IMR-90 (cell line): ENCODE data around the gene FN3KRP. TPM values are rescaled to one million over a fixed set of nuclear protein-coding genes. Genes with fewer than 3 reads are reported as not detected.

ENCODE experiments used
- ATAC-seq: fragments of 200-7000 bp; cut with Tn5 transposase; 2 replicates; pipeline ENCODE4 v1.9.1; 2020; ENCODE audit warnings: low read depth, mild to moderate bottlenecking, moderate library complexity
- BruUV-seq: library from RNA; stranded (reverse); fragments of 400-500 nt; replicated peaks from 2 replicates; lab custom pipeline; 2021; lab: Mats Ljungman, UMichigan
- CTCF ChIA-PET: fragments of 300-600 bp; formaldehyde crosslinking; extraction: SDS; loops from one replicate; lab custom pipeline; 2021; ENCODE audit warnings: antibody characterized with exemption; lab: Yijun Ruan, JAX
- POLR2A ChIA-PET: fragments of 300-600 bp; sonication (Branson Sonifier 250); formaldehyde crosslinking; loops from one replicate; lab custom pipeline; 2022; ENCODE audit warnings: antibody characterized with exemption; ENCODE audit not compliant: unreplicated experiment; lab: Charles Lee
- DNase-seq: peaks from one replicate; pipeline ENCODE4 v3.0.0; 2013
- H2AFZ ChIP-seq: replicated peaks from 2 replicates; pipeline ENCODE3; 2013; ENCODE audit warnings: low read length, mild to moderate bottlenecking; ENCODE audit not compliant: poor library complexity
- H2AK5ac ChIP-seq: 2 replicates; pipeline ENCODE4 v1.6.1; 2013; ENCODE audit warnings: low read depth, low read length, inconsistent platforms
- H2AK9ac ChIP-seq: replicated peaks from 2 replicates; pipeline ENCODE3; 2013; ENCODE audit warnings: mild to moderate bottlenecking, low read depth, low read length, moderate library complexity; ENCODE audit not compliant: poor library complexity
- H2BK120ac ChIP-seq: 2 replicates; pipeline ENCODE4 v1.6.1; 2013; ENCODE audit warnings: low read depth, low read length, inconsistent platforms
- H2BK15ac ChIP-seq: 3 replicates; pipeline ENCODE4 v1.6.1; 2013; ENCODE audit warnings: low read depth, low read length, inconsistent platforms
- H2BK20ac ChIP-seq: 2 replicates; pipeline ENCODE4 v1.6.1; 2013; ENCODE audit warnings: low read depth, mild to moderate bottlenecking, inconsistent platforms, low read length, moderate library complexity
- H2BK5ac ChIP-seq: 2 replicates; pipeline ENCODE4 v1.6.1; 2013; ENCODE audit warnings: mild to moderate bottlenecking, low read depth, low read length, inconsistent platforms; ENCODE audit not compliant: poor library complexity, severe bottlenecking
- H3K14ac ChIP-seq: replicated peaks from 2 replicates; pipeline ENCODE4 v1.6.1; 2013; ENCODE audit warnings: low read depth, low read length, inconsistent platforms
- H3K18ac ChIP-seq: 2 replicates; pipeline ENCODE4 v1.6.1; 2013; ENCODE audit warnings: low read depth, low read length, control low read depth
- H3K23ac ChIP-seq: 2 replicates; pipeline ENCODE4 v1.6.1; 2013; ENCODE audit warnings: low read depth, low read length, inconsistent platforms
- H3K27ac ChIP-seq: 2 replicates; pipeline ENCODE4 v1.5.1; 2013; ENCODE audit warnings: mild to moderate bottlenecking, control low read depth, low read length; ENCODE audit not compliant: insufficient read depth
- H3K27me3 ChIP-seq: 2 replicates; pipeline ENCODE4 v1.6.1; 2013; ENCODE audit warnings: low read length; ENCODE audit not compliant: control insufficient read depth, insufficient read depth
- H3K36me3 ChIP-seq: 2 replicates; pipeline ENCODE4 v1.6.1; 2013; ENCODE audit warnings: low read length, mixed read lengths; ENCODE audit not compliant: control insufficient read depth, insufficient read depth
- H3K4ac ChIP-seq: 2 replicates; pipeline ENCODE4 v1.6.1; 2013; ENCODE audit warnings: low read depth, low read length, inconsistent platforms
- H3K4me1 ChIP-seq: 2 replicates; pipeline ENCODE4 v1.6.1; 2013; ENCODE audit warnings: low read length, mixed read lengths; ENCODE audit not compliant: control insufficient read depth, insufficient read depth
- H3K4me2 ChIP-seq: 2 replicates; pipeline ENCODE4 v1.6.1; 2013; ENCODE audit warnings: low read depth, mild to moderate bottlenecking, control low read depth, low read length, moderate library complexity
- H3K4me3 ChIP-seq: 2 replicates; pipeline ENCODE4 v1.5.1; 2013; ENCODE audit warnings: low read depth, mild to moderate bottlenecking, control low read depth, low read length, moderate library complexity; ENCODE audit not compliant: insufficient read depth
- H3K56ac ChIP-seq: 2 replicates; pipeline ENCODE4 v1.6.1; 2013; ENCODE audit warnings: low read length, inconsistent platforms; ENCODE audit not compliant: insufficient read depth; ENCODE audit errors: extremely low read depth
- H3K79me1 ChIP-seq, 2 experiments: 2 replicates each; pipeline ENCODE4 v1.6.1; 2013; ENCODE audit warnings: low read length in 2 of 2, inconsistent platforms in 1 of 2, low read depth in 1 of 2
- H3K9ac ChIP-seq: 2 replicates; pipeline ENCODE4 v1.6.1; 2013; ENCODE audit warnings: low read depth, low read length, control low read depth
- H3K9me1 ChIP-seq: 2 replicates; pipeline ENCODE4 v1.6.1; 2013; ENCODE audit warnings: low read length, inconsistent platforms; ENCODE audit not compliant: insufficient read depth
- H3K9me3 ChIP-seq: 2 replicates; pipeline ENCODE4 v1.6.1; 2013; ENCODE audit warnings: low read length; ENCODE audit not compliant: control insufficient read depth, insufficient read depth
- H4K20me1 ChIP-seq: 2 replicates; pipeline ENCODE4 v1.6.1; 2013; ENCODE audit warnings: low read length, inconsistent platforms; ENCODE audit not compliant: insufficient read depth
- H4K5ac ChIP-seq: 2 replicates; pipeline ENCODE4 v1.6.1; 2013; ENCODE audit warnings: mild to moderate bottlenecking, low read depth, low read length, control low read depth
- H4K8ac ChIP-seq, 2 experiments: 2 replicates each; pipeline ENCODE4 v1.6.1; 2013; ENCODE audit warnings: low read depth in 2 of 2, low read length in 2 of 2, control low read depth in 1 of 2, inconsistent platforms in 1 of 2
- H4K91ac ChIP-seq: 2 replicates; pipeline ENCODE4 v1.6.1; 2013; ENCODE audit warnings: low read depth, low read length, inconsistent platforms; ENCODE audit not compliant: insufficient read depth
- BHLHE40 ChIP-seq: fragments of 150-350 bp; IDR thresholded peaks from 2 replicates; pipeline ENCODE4 v1.6.1; 2016; ENCODE audit warnings: mild to moderate bottlenecking, low read depth, low read length
- CEBPB ChIP-seq: IDR thresholded peaks from 2 replicates; pipeline ENCODE4 v1.6.1; 2012; ENCODE audit warnings: low read depth, low read length, improper control_type of control experiment
- ELK1 ChIP-seq: fragments of 150-350 bp; IDR thresholded peaks from 2 replicates; pipeline ENCODE4 v1.6.1; 2016; ENCODE audit warnings: low read depth, mild to moderate bottlenecking, low read length, moderate library complexity, borderline replicate concordance
- MAFK ChIP-seq: IDR thresholded peaks from 2 replicates; pipeline ENCODE4 v1.6.1; 2012; ENCODE audit warnings: low read depth, low read length, improper control_type of control experiment
- NFE2L2 ChIP-seq: fragments of 150-350 bp; IDR thresholded peaks from 2 replicates; pipeline ENCODE4 v1.6.1; 2016; ENCODE audit warnings: low read depth, mild to moderate bottlenecking, low read length
- POLR2A ChIP-seq: IDR thresholded peaks from 2 replicates; pipeline ENCODE4 v1.6.1; 2012; ENCODE audit warnings: mild to moderate bottlenecking, low read depth, low read length
- RCOR1 ChIP-seq: IDR thresholded peaks from 2 replicates; pipeline ENCODE4 v1.6.1; 2012; ENCODE audit warnings: mild to moderate bottlenecking, low read length, improper control_type of control experiment; ENCODE audit not compliant: insufficient replicate concordance
- RFX5 ChIP-seq: IDR thresholded peaks from 2 replicates; pipeline ENCODE4 v1.8.0; 2012; ENCODE audit warnings: low read depth, mild to moderate bottlenecking, low read length, moderate library complexity
- SMC3 ChIP-seq: fragments of 150-350 bp; IDR thresholded peaks from 2 replicates; pipeline ENCODE4 v1.6.1; 2016; ENCODE audit warnings: low read depth, mild to moderate bottlenecking, antibody characterized with exemption, low read length, moderate library complexity
- WGBS, 2 experiments: methylation state at CpG; one replicate each; pipeline versions ENCODE4 v1.1.5 to v1.1.7; 2013; ENCODE audit warnings: missing lambda C conversion rate in 2 of 2; ENCODE audit not compliant: insufficient read length in 1 of 2; ENCODE audit errors: extremely low coverage in 2 of 2; 5-methylcytosine and 5-hydroxymethylcytosine counted together
- dilution Hi-C: fragments of 300-500 bp; cut with HindIII; formaldehyde crosslinking; loops from one replicate; pipeline ENCODE4 v1.14.3; 2018; ENCODE audit warnings: low sequenced_read_pairs; ENCODE audit not compliant: unreplicated experiment
- in situ Hi-C: fragments of 300-500 bp; cut with MboI; formaldehyde crosslinking; loops from 3 replicates; pipeline ENCODE4 v1.14.3; 2019; ENCODE audit warnings: low sequenced_read_pairs, inconsistent platforms, mixed read lengths
- intact Hi-C: fragments of 100-400 bp; cut with micrococcal nuclease; formaldehyde crosslinking; loops from 2 replicates; pipeline ENCODE4 v1.10.0; 2022
- polyA plus RNA-seq, 3 experiments: library from polyadenylated mRNA; depleted of rRNA; stranded (reverse); fragments of >200 nt; gene quantifications; 2 replicates each; pipeline ENCODE4 v1.2.3, GENCODE V29; 2012; ENCODE audit warnings: low replicate concordance in 1 of 3
- total RNA-seq: library from RNA; depleted of rRNA; stranded (reverse); fragments of >200 nt; gene quantifications from 2 replicates; pipeline ENCODE4 v1.2.3, GENCODE V29; 2012

FN3KRP gene
- total and polyA plus RNA-seq, 2 of the 4 experiments (the other 2 are of a cell fraction): 18.6 to 20.3 TPM

GRCh38 chr17:82691714-82692113, 24.8 kb upstream of the FN3KRP start:
- H2AFZ ChIP-seq: no peak overlapping the region
- H4K8ac ChIP-seq: no peak overlapping the region
- peaks cover 2% of the 10 kb centered on the region for H3K9me3 ChIP-seq
- in situ Hi-C loops (no loop called here), dilution Hi-C loops (no loop called here), intact Hi-C loops (no loop called here)
- H3K4me2 ChIP-seq: no peak overlapping the region
- H3K4me1 ChIP-seq: no peaks in the 10 kb centered on the region
- BruUV-seq: no TSS peak
- no peak overlapping the region for H3K23ac ChIP-seq
- H3K14ac ChIP-seq: no peak overlapping the region
- H3K36me3 ChIP-seq: no peaks in the 10 kb centered on the region; the same call in 1 of the 2 replicates
- H4K5ac ChIP-seq: no peak overlapping the region
- H3K27ac ChIP-seq: no peak overlapping the region
- no peak overlapping the region for H2BK120ac ChIP-seq
- no peak overlapping the region for H2BK5ac ChIP-seq
- no peak overlapping the region for H2AK5ac ChIP-seq
- H4K20me1 ChIP-seq: no peaks in the 10 kb centered on the region; the same call in 1 of the 2 replicates
- H3K27me3 ChIP-seq: no peaks in the 10 kb centered on the region
- H4K91ac ChIP-seq: no peak overlapping the region
- H3K4ac ChIP-seq: no peak overlapping the region
- no peak overlapping the region for H2BK20ac ChIP-seq
- H3K4me3 ChIP-seq: no peak overlapping the region
- no peak for ATAC-seq
- 100% methylated on average over 6 of the region's 17 CpGs; no CpG with 5 or more reads in 1 of the 2 experiments for WGBS, 2 experiments
- peaks cover 0 to 7% of the 10 kb centered on the region in 2 experiments; a peak in 2 of 4 replicates for H3K79me1 ChIP-seq
- TF ChIP-seq BHLHE40 (no peak), RCOR1 (no peak), CEBPB (no peak), RFX5 (no peak), ELK1 (no peak), MAFK (no peak), POLR2A (no peak), NFE2L2 (no peak), SMC3 (no peak)
- CTCF ChIA-PET: no interaction called here
- no peak overlapping the region for H3K56ac ChIP-seq
- POLR2A ChIA-PET: no interaction called here
- H3K18ac ChIP-seq: no peak overlapping the region
- no peak overlapping the region for H2BK15ac ChIP-seq
- H2AK9ac ChIP-seq: no peak overlapping the region
- no peak overlapping the region for H3K9ac ChIP-seq
- DNase-seq: no peak
- H3K9me1 ChIP-seq: no peaks in the 10 kb centered on the region
